GOT3 (cell line): ENCODE data around the gene HEPN1.

Source experiments
- DNase-seq: peaks from one replicate; lab custom pipeline; 2025; ENCODE audit warnings: mixed read lengths; lab: John Stamatoyannopoulos, UW

Gene HEPN1

GRCh38 chr11:124899383-124900145 is 19.5 kb upstream of the HEPN1 start:
- DNase-seq, result no peak

GRCh38 chr11:124900464-124900863 is 18.6 kb upstream of the HEPN1 start:
- no peak for DNase-seq

- DNase-seq, result no peak
Measured at GRCh38 chr11:124902616-124903015, 16.4 kb upstream of the HEPN1 start.

DNA sequence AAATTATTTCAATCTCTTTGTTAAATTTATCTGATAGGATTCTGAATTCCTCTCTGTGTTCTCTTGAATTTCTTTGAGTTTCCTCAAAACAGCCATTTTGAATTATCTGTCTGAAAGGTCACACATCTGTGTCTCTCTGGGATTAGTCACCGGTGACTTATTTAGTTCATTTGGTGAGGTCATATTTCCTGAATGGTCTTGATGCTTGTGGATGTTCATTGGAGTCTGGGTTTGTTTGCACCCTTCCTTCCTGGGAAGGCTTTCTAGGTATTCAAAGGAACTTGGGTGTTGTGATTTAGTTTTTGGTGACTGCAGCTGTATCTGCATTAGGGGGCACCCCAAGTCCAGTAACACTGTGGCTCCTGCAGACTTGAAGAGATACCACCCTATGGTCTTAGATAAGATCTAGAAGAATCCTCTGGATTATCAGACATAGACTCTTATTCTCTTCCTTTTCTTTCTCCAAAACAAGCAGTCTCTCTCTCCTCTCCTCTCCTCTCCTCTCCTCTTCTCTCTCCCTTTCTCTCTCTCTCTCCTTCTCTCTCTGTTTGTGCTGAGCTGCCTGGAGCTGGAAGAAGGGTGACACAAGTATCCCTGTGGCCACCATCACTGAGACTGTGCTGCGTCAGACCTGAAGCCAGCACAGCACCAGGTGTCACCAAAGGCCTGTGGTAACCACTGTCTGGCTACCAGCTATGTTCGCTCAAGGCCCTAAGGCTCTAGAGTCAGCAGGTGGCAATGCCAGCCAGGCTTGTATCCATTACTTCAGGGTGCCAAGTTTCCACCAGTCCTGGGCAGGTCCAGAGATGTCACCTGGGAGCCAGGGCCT is 3.3 kb upstream of the HEPN1 start:
- DNase-seq, result no peak

DNA sequence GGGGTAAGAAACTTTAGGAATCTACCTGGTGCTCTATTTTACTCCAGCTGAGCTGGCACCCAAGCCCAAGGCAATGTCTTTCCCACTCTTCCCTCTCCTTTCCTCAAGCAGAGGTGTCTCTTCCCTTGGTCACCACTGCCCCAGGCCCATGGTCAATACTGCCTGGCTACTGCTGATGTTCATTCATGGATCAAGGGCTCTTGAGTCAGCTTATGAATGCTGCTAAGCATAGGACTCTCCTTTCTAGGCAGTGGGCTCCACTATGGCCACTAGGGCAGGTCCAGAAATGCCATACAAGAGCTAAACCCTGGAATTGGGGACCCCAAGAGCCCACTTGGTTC is 2.7 kb upstream of the HEPN1 start:
- no peak for DNase-seq

- DNase-seq, result no peak
Measured at GRCh38 chr11:124917115-124917637, 1.9 kb upstream of the HEPN1 start.

- DNase-seq, result no peak
Measured at GRCh38 chr11:124919898-124920297, 848 bp downstream of the HEPN1 start.

GRCh38 chr11:124920356-124920755 is 1.3 kb downstream of the HEPN1 start:
- no peak for DNase-seq

DNA sequence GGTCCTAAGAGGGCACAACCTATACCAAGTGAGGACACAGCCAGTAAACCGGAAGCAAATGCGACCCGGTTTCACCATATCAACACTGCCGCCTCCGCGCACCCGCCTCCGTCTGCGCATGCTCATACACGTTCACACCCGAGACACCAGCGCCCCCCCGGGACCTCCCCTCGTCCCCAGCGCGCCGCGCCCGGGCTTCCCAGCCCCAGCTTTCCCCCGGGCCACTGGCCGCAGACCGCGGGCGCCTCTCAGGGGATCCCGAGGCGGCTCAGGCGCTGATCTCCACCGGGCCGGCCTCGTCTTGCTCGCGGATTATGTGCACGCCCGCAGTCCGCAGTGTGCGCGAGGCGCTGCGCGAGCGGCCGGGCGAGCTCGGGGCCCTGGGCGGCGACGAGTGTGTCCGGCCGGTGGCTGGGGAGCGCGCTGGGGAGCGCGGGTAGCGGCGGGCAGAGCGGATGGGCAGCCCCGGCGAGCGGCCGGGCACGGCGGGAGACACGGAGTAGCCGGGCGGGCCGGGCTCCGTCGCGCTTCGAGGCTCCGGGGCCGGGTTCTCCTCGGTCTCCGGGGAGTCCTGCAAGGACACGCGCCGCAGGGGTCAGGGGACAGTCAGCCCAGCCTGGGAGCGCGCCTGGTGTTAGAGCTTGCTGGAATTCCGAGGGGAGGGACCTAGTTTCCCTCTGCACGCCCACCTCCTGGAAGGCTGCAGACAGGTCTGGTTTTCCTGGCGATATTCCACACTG is 2.0 kb downstream of the HEPN1 start:
- no peak for DNase-seq

- no peak for DNase-seq
Measured at GRCh38 chr11:124922831-124923230, 3.8 kb downstream of the HEPN1 start.

GRCh38 chr11:124923296-124923695 is 4.2 kb downstream of the HEPN1 start:
- DNase-seq, result no peak

DNA sequence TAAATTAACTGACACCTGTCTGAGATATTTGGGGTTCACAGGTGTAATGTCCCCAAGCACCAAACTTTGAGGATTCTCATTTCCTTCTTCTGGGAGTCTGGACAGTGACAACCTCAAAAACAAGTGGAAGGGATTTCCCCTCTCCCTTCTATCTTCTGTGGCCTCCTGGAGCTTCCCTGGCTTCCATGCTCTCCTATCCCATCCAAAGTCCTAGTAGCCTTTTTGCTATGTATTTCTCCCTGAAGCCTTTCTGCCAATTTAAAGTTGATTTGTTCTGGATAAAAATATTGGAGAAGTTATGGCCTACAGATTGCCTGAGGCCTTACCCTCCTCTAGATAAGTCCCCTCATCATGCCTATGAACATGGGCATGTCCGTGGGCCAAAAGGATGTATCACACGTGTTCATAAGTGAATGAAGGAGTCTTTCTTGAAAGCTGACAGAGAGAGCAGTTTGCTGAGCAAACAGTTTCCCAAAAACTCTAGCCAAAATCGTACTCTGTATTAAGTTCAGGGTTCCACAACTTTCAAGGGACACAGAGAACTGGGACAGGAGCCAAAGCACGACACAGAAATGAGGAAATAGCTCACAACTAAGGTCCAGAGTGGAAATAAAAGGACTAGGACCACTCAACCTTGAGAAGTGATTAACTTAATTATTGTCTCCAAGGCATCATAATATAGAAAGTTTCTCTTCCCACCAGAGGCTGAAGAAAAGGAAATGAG is 10.1 kb downstream of the HEPN1 start:
- no peak for DNase-seq

DNA sequence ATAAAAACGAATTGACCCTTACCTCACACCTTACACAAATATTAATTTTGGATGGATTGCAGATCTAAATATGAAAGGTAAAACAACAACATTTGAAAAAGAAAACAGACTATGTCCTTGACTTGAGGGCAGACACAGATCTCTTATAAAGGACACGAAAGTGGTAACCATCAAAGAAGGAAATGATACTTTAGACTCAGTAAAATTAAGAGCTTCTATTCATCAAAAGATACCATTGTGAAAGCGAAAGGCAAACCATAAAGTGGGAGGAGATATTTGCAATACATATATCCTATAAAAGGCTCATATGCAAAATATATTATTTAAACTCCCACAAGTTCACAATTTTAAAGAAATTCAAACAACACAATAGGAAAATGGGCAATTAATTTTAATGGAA is 11.7 kb downstream of the HEPN1 start:
- no peak for DNase-seq

GRCh38 chr11:124934862-124935547 is 16.0 kb downstream of the HEPN1 start:
- DNase-seq, result no peak

DNA sequence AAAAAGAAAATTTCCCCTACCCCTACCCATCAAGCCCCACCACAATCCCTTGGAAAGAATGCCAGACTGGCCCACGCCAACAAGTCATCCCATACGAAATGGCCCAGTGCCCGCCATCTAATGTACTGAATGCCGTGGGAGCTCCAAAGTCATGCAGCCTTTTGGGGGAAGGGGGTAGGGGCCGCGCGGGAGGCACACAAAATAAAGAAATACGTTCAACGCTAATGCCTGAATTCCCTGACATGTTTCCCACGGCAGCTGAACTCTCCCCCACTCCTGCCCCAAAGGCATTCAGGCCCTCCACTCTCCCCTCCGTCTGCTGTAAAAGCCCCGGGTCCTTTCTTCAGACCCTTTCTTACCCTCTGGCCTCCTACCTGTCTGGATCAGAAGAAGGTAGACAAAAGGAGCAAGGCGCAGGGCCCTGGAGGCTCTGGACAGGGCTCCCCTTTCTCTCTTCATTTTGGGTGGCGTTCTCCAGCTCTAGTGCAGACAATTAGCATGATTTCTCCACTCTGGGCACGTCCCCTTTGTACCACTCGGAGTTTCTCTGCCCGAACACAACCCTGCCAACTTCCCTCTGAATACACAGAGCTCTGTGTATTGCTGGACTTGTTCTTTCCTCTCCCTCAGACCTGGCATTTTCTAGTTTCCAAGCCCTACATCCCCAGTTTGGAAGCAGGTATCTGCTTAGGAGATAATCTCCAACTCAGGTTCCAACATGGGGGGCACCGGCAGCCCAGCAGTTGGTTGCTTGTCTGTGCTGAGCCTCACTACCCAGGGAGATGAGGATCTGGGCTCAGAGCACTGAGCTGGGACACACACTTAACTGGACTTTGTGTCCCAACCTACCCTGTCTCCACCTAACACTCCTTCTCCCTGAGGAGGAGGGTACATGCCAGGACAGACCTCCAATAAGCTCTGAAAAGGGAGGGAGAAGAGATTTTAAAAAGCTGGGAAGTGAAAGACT is 16.8 kb downstream of the HEPN1 start, which contains the start of gene HEPACAM:
Gene HEPACAM (minus strand): TSS at position 500 of the 967 bp plus-strand sequence. CDS start 41 bp downstream, at position 459.
- DNase-seq, result no peak

- DNase-seq, result no peak
Measured at GRCh38 chr11:124937336-124937935, 18.4 kb downstream of the HEPN1 start.

GRCh38 chr11:124938206-124938765 is 19.2 kb downstream of the HEPN1 start:
- no peak for DNase-seq

- DNase-seq, result no peak
Measured at GRCh38 chr11:124938970-124939369, 19.9 kb downstream of the HEPN1 start.

DNA sequence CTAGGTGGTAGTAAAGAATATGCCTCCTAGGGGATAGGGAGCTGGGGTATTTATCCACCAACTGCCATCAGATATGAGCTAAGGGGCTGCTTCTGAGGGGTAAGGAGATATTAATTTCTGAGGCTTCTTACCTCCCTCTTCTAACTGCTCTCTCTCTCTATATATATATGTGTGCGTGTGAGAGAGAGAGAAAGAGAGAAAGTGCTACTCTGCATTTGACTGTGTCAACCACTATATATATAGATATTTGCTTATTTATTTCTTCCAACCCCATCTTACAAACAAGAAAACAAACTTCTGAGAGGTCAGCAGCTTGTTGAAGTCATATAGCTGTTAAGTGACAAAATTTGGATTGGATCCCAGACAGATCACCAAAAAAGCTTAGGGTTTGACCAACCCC is 22.7 kb downstream of the HEPN1 start:
- DNase-seq, result no peak
